IPS-18c (cell line): ENCODE data around the gene LMO1.

Experiments used
- H3K4me3 ChIP-seq: 2 replicates; pipeline ENCODE4 v1.7.0; 2013; ENCODE audit warnings: low read depth, mild to moderate bottlenecking, low read length, moderate library complexity; ENCODE audit not compliant: insufficient read depth
- H3K9me3 ChIP-seq: one replicate; pipeline ENCODE4 v1.6.1; 2013; ENCODE audit warnings: mild to moderate bottlenecking, low read length, moderate library complexity; ENCODE audit not compliant: control insufficient read depth, insufficient read depth

LMO1 gene

GRCh38 chr11:8263769-8264410, at the start of gene LMO1:
Gene LMO1 (minus strand): TSS chr11:8263878. CDS start chr11:8263362, 516 bp downstream.
- H3K9me3 ChIP-seq = peaks cover under 1% of the 10 kb centered on the region
- peak within 1 kb of the TSS; percentile 53; the same call in 1 of the 2 replicates for H3K4me3 ChIP-seq

GRCh38 chr11:8312986-8313385, 49.3 kb upstream of the LMO1 start:
- Histone ChIP-seq H3K9me3 (no peaks in the 10 kb centered on the region), H3K4me3 (no peak overlapping the region)

- Histone ChIP-seq H3K4me3 (no peak overlapping the region), H3K9me3 (no peaks in the 10 kb centered on the region)
Measured at GRCh38 chr11:8311366-8311765, 47.7 kb upstream of the LMO1 start.

- H3K4me3 ChIP-seq = no peak overlapping the region
Measured at GRCh38 chr11:8310743-8311298, 47.1 kb upstream of the LMO1 start.

GRCh38 chr11:8309862-8310261, 46.2 kb upstream of the LMO1 start:
- Histone ChIP-seq H3K4me3 (no peak overlapping the region), H3K9me3 (no peaks in the 10 kb centered on the region)

More at GRCh38 chr11:8310743-8311298, 47.1 kb upstream of the LMO1 start:
- H3K9me3 ChIP-seq = no peaks in the 10 kb centered on the region

GRCh38 chr11:8309311-8309710, 45.6 kb upstream of the LMO1 start:
- no peak overlapping the region for H3K4me3 ChIP-seq

GRCh38 chr11:8307601-8308000, 43.9 kb upstream of the LMO1 start:
- no peak overlapping the region for H3K4me3 ChIP-seq
- no peaks in the 10 kb centered on the region for H3K9me3 ChIP-seq

More at GRCh38 chr11:8309311-8309710, 45.6 kb upstream of the LMO1 start:
- no peaks in the 10 kb centered on the region for H3K9me3 ChIP-seq

- Histone ChIP-seq H3K9me3 (no peaks in the 10 kb centered on the region), H3K4me3 (no peak overlapping the region)
Measured at GRCh38 chr11:8301622-8302021, 37.9 kb upstream of the LMO1 start.

GRCh38 chr11:8298801-8299786, 35.4 kb upstream of the LMO1 start:
- Histone ChIP-seq H3K4me3 (no peak overlapping the region), H3K9me3 (no peaks in the 10 kb centered on the region)

- Histone ChIP-seq H3K4me3 (no peak overlapping the region), H3K9me3 (no peaks in the 10 kb centered on the region)
Measured at GRCh38 chr11:8297781-8298440, 34.2 kb upstream of the LMO1 start.

- Histone ChIP-seq H3K4me3 (no peak overlapping the region), H3K9me3 (no peaks in the 10 kb centered on the region)
Measured at GRCh38 chr11:8296872-8297271, 33.2 kb upstream of the LMO1 start.

- no peaks in the 10 kb centered on the region for H3K9me3 ChIP-seq
- H3K4me3 ChIP-seq = no peak overlapping the region
Measured at GRCh38 chr11:8296038-8296649, 32.5 kb upstream of the LMO1 start.

- Histone ChIP-seq H3K9me3 (no peaks in the 10 kb centered on the region), H3K4me3 (no peak overlapping the region)
Measured at GRCh38 chr11:8294251-8294935, 30.7 kb upstream of the LMO1 start.

GRCh38 chr11:8293171-8293570, 29.5 kb upstream of the LMO1 start:
- Histone ChIP-seq H3K9me3 (no peaks in the 10 kb centered on the region), H3K4me3 (no peak overlapping the region)

GRCh38 chr11:8292351-8292750, 28.7 kb upstream of the LMO1 start:
- no peak overlapping the region for H3K4me3 ChIP-seq
- no peaks in the 10 kb centered on the region for H3K9me3 ChIP-seq
